GM06990 (cell line): ENCODE measurements around the gene SREBF1.

ENCODE experiments used
- DNase-seq: peaks from one replicate; pipeline ENCODE4 v3.0.0-alpha.2; 2011; ENCODE audit not compliant: insufficient read length; ENCODE audit errors: extremely low read depth
- H3K27me3 ChIP-seq: replicated peaks from 2 replicates; pipeline ENCODE4 v1.6.0; 2011; ENCODE audit warnings: low read length; ENCODE audit not compliant: control insufficient read depth, insufficient read depth
- H3K36me3 ChIP-seq: 2 replicates; pipeline ENCODE4 v1.5.1; 2011; ENCODE audit warnings: low read length; ENCODE audit not compliant: control insufficient read depth, insufficient read depth
- H3K4me3 ChIP-seq: replicated peaks from 2 replicates; pipeline ENCODE4 v1.5.1; 2011; ENCODE audit warnings: low read depth, mild to moderate bottlenecking, control low read depth, low read length
- CTCF ChIP-seq: IDR thresholded peaks from 2 replicates; pipeline ENCODE4 v1.5.1; 2011; ENCODE audit warnings: low read length, control low read depth, mild to moderate bottlenecking, inconsistent platforms; ENCODE audit not compliant: insufficient read depth, poor library complexity, severe bottlenecking

Gene SREBF1

GRCh38 chr17:17823433-17824118, 13.2 kb downstream of the SREBF1 start:
- peaks cover 4% of the 10 kb centered on the region for H3K36me3 ChIP-seq
- TF ChIP-seq CTCF: no peak
- no peaks in the 10 kb centered on the region for H3K27me3 ChIP-seq
- peak overlapping the region; percentile 50 for H3K4me3 ChIP-seq
- peak; percentile 89 for DNase-seq

- H3K4me3 ChIP-seq: peak overlapping the region; percentile 41
- no peaks in the 10 kb centered on the region for H3K27me3 ChIP-seq
- H3K36me3 ChIP-seq: peaks cover 5% of the 10 kb centered on the region
- DNase-seq: no peak
- no peak for TF ChIP-seq CTCF
Observed at GRCh38 chr17:17822616-17823015, 14.2 kb downstream of the SREBF1 start.

GRCh38 chr17:17822189-17822588, 14.6 kb downstream of the SREBF1 start:
- Histone ChIP-seq H3K27me3 (no peaks in the 10 kb centered on the region), H3K36me3 (peaks cover 6% of the 10 kb centered on the region), H3K4me3 (no peak overlapping the region)
- no peak for TF ChIP-seq CTCF
- no peak for DNase-seq

GRCh38 chr17:17820463-17821158, 16.2 kb downstream of the SREBF1 start:
- peaks cover 10% of the 10 kb centered on the region for H3K36me3 ChIP-seq
- TF ChIP-seq CTCF: no peak
- no peak overlapping the region for H3K4me3 ChIP-seq
- no peak for DNase-seq
- no peaks in the 10 kb centered on the region for H3K27me3 ChIP-seq

- no peak for TF ChIP-seq CTCF
- DNase-seq: no peak
- no peak overlapping the region for H3K4me3 ChIP-seq
- H3K27me3 ChIP-seq: no peaks in the 10 kb centered on the region
- H3K36me3 ChIP-seq: peaks cover 10% of the 10 kb centered on the region
Observed at GRCh38 chr17:17820046-17820445, 16.7 kb downstream of the SREBF1 start.
